Measurements from ENCODE around the gene NTM.

- TF ChIP-seq EZH2 (IDR thresholded peaks at IDR 0.05) (no peak), POLR2AphosphoS5 (IDR thresholded peaks at IDR 0.05; ENCODE audit: borderline replicate concordance, low read depth, low read length) (no peak), FOXP2 (optimal IDR thresholded peaks at IDR 0.05; ENCODE audit: control extremely low read depth, extremely low read length, insufficient read depth) (no peak)
These were observed 165.7 kb downstream of the NTM start for GRCh38 chr11:131536159-131536558.
